T-helper 22 cell (primary cell): ENCODE data around the gene MOB1B.

Experiments used
- DNase-seq: peaks from one replicate; pipeline ENCODE4 v3.0.0-alpha.2; 2020; ENCODE audit warnings: low read depth

MOB1B gene

GRCh38 chr4:70914631-70915030 is 12.5 kb downstream of the MOB1B start:
- DNase-seq: no peak

GRCh38 chr4:70915036-70915815 is 13.1 kb downstream of the MOB1B start:
- DNase-seq: no peak

- DNase-seq: no peak
These were observed 13.8 kb downstream of the MOB1B start for GRCh38 chr4:70915874-70916559.

GRCh38 chr4:70920592-70920991 is 18.4 kb downstream of the MOB1B start:
- DNase-seq: no peak

GRCh38 chr4:70925418-70925817 is 23.2 kb downstream of the MOB1B start:
- no peak for DNase-seq

GRCh38 chr4:70925899-70926635 is 23.9 kb downstream of the MOB1B start:
- no peak for DNase-seq

- no peak for DNase-seq
These were observed 25.5 kb downstream of the MOB1B start for GRCh38 chr4:70927502-70928137.

GRCh38 chr4:70930530-70931256 is 28.5 kb downstream of the MOB1B start:
- DNase-seq: no peak

- DNase-seq: no peak
These were observed 29.2 kb downstream of the MOB1B start for GRCh38 chr4:70931347-70931746.

GRCh38 chr4:70932984-70933383 is 30.8 kb downstream of the MOB1B start:
- no peak for DNase-seq

GRCh38 chr4:70935038-70935695 is 33.0 kb downstream of the MOB1B start:
- DNase-seq: no peak

GRCh38 chr4:70936200-70936787 is 34.1 kb downstream of the MOB1B start:
- no peak for DNase-seq

GRCh38 chr4:70938086-70938485 is 35.9 kb downstream of the MOB1B start:
- no peak for DNase-seq

GRCh38 chr4:70940134-70940533 is 38.0 kb downstream of the MOB1B start:
- DNase-seq: no peak

GRCh38 chr4:70943114-70943513 is 40.9 kb downstream of the MOB1B start:
- DNase-seq: no peak

- no peak for DNase-seq
These were observed 42.9 kb downstream of the MOB1B start for GRCh38 chr4:70945046-70945445.

GRCh38 chr4:70945452-70946055 is 43.4 kb downstream of the MOB1B start:
- DNase-seq: no peak

GRCh38 chr4:70946939-70947338 is 44.8 kb downstream of the MOB1B start:
- DNase-seq: no peak

GRCh38 chr4:70948665-70949260 is 46.6 kb downstream of the MOB1B start:
- DNase-seq: no peak

- DNase-seq: no peak
These were observed 51.9 kb downstream of the MOB1B start for GRCh38 chr4:70954032-70954431.
